ACHN (cell line): ENCODE measurements around the gene MARCO.
A peak's percentile ranks its signal among the peaks of the same experiment; 100 is the strongest.
"Not testable (repeated sequence)": the region's sequence is repeated elsewhere in the genome, so short reads cannot be mapped to it uniquely, and the experiment has no call there.

Experiments used
- DNase-seq: peaks from one replicate; pipeline ENCODE4 v3.0.0-alpha.2; 2015
- in situ Hi-C: cut with HindIII; loops from 2 replicates; pipeline ENCODE4 v1.10.0; 2017; ENCODE audit warnings: low sequenced_read_pairs, low pct_ligation_motif_present, low pct_unique_long_range_greater_than_20kb

MARCO gene

DNA sequence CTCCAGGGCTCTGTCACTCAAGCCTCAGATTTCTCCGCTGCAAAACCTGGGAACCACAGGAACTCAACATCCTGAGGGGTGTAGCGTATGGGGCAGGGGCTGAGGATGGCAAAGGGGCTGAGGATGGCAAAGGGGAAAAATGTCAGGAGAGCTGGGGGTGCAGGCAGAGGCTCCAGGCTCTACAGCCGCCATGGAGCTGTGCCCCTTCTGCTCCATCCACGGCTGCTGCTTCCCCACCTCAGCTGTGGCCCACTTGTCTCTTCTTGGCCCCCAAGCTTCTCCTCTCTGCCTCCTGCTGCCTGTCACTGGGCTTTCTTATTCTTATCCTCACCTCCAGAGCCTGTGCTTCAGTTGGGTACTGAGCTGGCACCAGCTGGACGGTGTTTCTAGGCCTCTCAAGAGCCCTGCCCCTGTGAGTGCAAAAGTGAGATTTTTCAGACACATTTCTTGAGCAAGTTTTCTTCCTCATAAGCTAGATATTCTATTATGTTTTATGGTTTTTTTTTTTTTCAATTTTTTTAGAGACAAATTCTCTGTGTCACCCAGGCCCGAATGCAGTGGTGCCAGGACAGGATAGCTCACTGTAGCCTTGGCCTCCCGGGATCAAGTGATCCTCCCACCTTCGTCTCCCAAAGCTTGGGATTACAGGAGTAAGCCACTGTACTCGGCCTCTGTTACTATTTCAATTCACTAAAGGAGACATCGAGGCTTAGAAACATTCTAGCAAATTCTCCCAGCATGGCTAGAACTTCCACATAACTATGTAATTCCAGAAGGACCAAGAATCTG lies 49.0 kb downstream of the MARCO start:
- no peak for DNase-seq
- in situ Hi-C loops = no loop called here

DNA sequence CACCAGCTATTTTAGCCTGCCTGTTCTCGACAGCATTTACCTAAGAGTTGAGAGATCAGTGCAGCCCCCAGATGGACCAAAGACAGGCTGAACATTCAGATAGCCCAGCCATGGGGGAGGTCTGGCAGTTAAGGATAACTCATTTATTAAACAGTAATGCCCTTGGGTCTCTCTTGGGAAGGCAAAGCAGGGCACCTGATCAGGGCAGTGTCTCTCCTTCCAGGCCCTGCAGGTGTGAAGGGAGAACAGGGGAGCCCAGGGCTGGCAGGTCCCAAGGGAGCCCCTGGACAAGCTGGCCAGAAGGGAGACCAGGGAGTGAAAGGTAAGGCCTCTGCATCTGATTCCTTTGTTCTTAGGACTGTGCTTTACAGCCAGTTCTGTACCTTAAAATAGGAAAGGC lies 49.6 kb downstream of the MARCO start:
- in situ Hi-C loops = no loop called here
- no peak for DNase-seq

DNA sequence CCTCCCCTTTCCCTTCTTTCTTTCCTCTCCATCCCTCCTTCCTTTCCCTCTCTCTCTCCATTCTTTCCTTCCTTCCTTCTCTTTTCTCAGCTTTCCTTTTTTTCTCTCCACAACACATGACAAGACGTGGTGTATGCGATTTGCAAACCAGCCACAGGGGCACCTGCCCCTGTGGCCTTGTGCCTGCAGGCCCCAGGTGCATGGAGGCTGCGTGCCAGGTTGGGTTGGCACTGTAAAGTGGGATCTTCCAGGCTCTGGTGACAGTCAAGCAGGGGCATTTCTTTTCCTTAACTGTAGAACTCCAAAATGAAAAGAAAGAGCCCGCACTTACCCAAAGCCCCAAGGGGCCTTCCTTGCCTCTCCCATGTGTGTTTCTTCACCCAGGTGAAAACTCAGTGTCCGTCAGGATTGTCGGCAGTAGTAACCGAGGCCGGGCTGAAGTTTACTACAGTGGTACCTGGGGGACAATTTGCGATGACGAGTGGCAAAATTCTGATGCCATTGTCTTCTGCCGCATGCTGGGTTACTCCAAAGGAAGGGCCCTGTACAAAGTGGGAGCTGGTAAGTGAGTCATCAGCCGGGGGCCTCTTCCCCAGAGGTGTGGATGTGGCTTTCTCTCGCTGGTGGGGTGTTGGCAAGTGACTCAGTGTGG lies 50.9 kb downstream of the MARCO start:
- in situ Hi-C loops = no loop called here
- no peak for DNase-seq

DNA sequence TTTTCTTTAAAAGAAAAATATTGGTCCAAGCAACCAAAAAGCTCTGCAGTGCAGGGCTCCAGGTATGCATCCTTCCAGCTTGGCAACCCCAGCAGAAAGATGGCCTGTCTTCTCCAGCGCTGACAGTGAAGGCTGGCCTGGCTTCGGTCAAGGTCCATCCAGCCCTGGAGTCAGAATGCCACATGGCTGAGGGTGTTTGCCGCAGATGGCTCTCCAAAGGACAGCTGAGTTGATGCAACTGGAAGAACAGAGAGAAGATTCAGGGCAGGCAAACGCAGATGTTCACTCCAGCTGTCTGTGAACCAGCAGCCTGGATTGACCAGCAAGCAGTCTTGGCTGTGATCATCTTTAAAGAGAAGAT lies 51.4 kb downstream of the MARCO start:
- no peak for DNase-seq
- in situ Hi-C loops = no loop called here

DNA sequence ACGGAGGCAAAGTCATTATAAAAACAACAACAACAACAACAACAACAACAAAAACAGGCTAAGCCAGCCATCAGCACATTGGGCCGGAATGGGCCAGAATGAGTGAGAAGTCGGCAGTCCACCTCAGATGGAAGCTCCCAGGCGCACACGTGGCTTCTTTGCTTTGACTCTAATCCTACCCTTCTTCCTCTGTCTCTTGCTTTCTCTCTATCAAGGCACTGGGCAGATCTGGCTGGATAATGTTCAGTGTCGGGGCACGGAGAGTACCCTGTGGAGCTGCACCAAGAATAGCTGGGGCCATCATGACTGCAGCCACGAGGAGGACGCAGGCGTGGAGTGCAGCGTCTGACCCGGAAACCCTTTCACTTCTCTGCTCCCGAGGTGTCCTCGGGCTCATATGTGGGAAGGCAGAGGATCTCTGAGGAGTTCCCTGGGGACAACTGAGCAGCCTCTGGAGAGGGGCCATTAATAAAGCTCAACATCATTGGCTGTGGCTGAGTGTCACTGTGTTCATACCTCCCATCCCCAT lies 52.2 kb downstream of the MARCO start:
- no peak for DNase-seq
- in situ Hi-C loops = no loop called here

DNA sequence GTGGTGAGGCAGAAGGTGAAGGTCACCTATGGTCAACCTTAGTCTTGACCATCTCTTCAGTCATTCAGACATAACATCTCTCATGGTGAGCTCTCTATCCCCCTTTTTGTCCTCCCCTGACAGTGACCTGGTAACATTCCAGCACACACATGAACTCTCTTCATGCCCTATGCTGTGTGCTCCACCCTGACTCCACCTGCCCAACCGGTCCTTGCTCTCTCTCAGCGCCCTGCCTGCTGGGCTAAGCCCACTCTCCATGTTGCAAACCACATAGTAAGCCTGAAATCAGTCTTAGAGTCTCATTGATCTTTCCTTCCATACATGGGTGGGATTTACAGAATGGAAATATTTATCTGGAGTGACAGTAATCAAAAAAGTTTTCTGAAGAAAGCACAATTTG lies 52.8 kb downstream of the MARCO start:
- DNase-seq = no peak
- in situ Hi-C loops = no loop called here

DNA sequence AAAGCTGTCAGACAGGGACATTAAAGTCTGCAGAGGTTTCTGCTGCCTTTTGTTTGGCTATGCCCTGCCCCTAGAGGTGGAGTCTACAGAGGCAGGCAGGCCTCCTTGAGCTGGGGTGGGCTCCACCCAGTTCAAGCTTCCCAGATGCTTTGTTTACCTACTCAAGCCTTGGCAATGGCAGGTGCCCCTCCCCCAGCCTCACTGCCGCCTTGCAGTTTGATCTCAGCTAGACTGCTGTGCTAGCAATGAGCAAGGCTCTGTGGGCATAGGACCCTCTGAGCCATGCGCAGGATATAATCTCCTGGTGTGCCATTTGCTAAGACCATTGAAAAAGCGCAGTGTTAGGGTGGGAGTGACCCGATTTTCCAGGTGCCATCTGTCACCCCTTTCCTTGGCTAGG lies 61.9 kb downstream of the MARCO start:
- DNase-seq, in situ Hi-C loops: not testable (repeated sequence)

DNA sequence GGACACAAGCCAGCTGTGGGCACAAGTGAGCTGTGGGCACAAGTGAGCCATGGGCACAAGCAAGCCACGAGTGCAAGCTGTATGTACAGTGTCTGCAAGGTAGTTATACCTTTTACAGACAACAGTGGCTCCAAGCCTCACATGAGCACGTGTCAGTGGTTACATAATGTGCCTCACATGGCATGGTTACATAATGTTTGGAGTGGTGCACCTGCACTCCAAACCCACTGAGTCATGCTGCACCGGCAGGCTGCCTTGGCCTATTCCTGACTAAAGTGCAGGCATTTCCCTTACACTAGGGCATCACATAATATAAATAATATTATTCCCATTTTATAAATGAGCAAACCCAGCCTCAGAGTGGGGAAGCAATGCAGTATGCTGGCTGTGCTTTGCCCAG lies 62.6 kb downstream of the MARCO start:
- in situ Hi-C loops = no loop called here
- DNase-seq = no peak

DNA sequence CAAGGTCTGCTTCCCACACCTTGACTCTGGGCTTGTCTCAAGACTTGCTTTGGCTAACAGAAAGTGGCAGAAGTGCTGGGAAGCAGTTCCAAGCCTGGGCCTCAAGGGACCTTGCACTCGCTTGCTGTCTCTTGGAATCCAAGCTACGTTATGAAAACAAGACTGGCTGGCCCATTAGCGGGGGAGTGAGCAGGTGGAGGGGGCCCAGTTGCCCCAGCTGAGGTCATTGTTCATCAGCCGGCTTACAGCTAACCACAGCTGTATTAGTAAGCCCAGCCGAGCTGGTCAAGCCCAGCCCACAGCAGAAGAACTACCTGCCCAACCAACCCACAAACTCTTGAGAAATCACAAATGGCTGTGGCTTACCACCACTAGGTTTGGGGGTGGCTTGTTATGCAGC lies 63.1 kb downstream of the MARCO start:
- in situ Hi-C loops = no loop called here

DNA sequence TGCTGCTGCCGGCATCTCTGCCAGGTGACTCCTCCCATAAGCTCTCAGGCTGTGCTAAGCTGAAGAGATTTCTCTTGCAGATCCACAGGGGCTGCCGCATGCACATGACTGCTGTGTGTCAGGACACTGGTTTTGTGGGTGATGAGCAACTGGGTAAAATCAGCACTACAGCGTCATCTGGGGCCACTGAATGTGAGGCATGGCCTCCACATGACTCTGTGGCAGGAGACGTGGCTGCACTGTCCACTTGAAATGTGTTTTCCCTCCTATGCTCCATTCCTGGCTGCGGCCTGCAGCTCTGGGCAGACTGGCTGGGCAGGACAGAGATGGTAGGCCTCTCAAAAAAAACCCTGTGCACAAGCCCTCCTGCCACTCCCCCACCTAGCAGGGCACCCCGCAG lies 63.6 kb downstream of the MARCO start:
- in situ Hi-C loops = no loop called here
- DNase-seq = no peak

More for the DNA sequence above, 63.1 kb downstream of the MARCO start:
- no peak for DNase-seq

DNA sequence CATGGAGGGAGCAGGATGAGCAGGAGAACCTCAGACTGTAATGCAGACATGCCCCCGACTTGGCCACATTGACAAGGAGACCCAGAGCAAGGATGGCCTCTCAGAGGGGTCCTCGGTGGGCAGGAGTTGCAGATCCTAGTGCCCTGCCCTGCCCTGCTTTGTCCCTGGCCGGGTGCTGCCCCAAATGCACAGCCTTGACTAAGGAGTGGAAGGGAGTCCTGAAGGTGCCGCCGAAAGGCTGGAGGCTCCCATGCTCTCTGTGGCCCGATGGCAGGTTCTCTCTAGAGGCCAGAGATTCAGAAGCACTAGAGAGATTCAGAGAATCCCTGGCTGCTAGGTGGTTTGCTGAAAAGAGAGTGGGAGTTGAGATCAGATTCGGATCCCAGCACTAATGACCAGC lies 64.4 kb downstream of the MARCO start:
- in situ Hi-C loops = no loop called here
- DNase-seq = no peak

DNA sequence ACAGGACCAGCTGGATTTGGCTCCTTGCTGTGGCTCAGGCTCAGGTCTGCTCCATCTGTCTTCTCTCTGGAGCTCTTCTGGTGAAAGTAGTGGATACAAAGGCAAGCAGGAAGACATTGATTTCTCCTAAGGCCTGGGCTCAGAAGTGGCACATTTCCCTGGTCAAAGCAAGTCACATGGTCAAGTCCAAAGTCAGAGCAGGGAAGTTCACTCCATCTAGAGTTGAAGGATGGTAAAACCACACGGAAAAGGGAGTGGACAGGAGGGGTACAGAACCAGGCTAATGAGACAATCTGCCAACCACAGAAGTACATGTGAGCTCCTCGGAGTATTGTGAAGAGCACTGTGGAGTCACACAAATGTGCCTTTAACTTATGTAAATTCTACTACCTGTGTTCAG lies 66.1 kb downstream of the MARCO start:
- no peak for DNase-seq
- in situ Hi-C loops = no loop called here

DNA sequence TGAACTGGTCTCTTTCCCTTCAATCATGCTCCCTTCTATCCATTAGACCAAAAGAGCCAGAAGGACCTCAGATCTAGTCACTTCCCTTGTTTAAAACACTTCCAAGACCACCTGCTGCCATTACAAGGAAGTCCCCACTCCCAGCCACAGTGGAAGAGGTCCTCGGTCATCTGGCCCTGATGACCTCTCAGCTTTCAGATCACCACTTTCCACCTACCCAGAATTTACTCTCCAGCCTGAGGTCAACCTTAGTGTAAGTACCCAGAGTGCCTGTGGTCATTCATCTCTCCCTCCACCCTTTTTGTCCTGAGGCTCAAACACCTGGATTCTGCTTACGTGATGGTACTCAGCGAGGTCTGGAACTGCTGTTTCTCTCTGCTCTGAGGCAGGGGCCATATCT lies 67.1 kb downstream of the MARCO start:
- in situ Hi-C loops = no loop called here
- no peak for DNase-seq

DNA sequence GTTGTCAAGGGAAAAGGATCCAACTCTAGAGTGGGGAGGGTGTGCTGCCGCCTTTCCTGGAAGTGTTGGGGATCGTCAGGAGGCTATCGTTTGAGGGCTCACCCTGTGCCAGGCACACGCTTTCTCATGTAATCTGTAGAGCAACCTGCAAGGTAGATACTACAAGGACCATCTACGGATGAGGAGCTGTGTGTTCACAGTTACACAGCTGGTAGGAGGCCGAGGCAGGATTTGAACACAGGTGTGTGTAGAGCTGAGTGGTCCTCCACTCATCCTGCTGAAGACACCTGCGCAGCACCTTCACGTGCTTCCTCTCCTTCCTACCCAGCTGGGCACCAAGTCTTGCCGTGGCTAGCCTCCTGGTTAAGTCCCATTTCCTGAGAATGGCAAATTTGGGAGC lies 68.3 kb downstream of the MARCO start:
- in situ Hi-C loops = no loop called here
- DNase-seq = no peak

DNA sequence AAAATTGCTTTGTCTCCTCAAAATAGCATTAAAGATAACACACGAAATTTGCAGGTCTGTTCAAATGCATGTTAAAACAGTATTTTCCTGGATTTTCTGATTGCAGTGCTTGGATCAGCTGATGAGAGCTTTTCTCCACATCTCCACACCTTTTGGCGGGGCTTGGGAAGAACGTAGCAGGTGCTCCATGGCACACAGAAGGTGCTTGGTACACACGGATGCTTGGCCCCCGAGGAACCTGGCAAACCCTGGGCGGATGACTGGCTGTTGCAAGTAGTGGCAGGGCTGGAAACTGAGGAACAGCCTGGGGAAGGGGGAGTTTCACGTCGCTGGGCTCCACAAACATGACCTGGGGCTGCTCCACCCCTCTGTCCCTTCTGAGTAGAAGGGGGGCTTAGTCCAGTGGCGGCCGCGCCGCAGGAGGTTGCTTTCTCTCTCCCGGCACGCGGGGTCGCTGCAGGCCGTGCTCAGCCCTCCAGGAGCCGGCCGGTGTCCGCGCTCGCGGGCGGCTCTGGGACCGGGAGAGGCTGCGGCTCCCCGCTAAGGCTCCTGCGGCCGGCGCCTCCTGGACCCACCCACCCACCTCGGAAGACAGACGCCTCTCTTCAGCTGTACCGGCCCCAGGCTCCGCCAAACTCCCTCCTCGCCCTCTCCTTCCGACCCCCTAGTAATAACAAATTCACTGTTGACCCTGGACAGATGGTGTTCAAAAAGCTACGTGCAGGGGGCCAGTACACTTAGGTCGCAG lies 69.3 kb downstream of the MARCO start:
- in situ Hi-C loops = no loop called here
- DNase-seq = peak; percentile 71

DNA sequence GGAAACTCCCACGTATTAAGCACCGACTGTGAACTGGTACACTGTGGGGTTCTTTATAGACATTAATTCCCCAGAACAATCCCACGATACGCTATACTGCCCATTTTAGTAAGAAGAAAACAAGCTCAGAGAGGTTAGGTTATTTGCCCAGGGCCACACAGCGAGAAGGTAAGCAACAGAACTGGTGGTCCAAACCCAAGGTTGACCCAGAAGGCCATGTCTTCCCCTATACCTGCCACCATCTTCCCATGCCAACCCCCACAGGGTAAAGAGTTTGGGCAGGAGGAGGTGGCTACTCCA lies 69.9 kb downstream of the MARCO start:
- in situ Hi-C loops = no loop called here
- no peak for DNase-seq

DNA sequence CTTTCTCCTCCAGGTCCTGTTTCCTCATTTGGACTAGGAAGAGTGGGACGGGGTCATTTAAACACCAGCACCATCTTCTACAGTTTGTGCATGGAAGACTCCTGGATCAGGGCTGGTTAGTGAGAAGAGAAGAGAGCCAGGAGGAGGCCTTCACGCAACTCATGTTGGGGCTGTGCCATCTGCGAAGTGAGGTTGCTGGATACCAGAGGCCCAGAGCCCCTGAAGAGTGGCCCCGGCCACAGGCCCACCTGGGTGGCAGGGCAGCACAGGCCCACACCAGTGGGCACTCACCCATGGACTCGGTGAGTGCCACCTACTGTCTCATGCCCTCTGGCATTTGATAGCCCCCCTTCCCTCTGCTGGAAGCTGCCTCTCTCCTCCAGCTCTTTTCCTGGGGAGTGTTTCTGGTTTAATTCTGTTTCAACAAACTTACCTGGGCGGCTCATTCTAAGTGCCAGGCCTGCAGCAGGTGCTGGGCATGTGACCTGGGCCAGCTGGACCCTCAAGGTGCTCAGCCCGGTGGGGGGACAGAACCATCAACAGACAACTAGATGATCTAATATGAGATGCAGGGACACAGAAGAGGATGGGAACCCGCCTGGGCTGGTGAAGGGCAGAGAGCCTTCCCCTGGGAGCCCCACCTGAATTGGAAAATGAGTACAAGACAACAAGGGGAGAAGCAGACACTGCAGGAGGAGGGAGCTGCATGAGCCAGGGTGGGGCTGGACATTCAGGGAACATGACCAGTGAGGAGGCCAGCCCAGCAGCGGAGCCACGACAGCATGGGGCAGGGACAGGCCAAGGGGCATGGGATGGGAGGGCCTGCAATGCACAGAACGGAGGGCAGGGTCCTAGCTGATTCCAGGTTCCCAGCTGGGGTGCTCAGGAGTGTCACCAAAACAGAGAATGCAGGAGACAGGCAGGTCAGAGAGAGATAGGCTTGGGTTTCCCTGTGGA lies 70.6 kb downstream of the MARCO start:
- in situ Hi-C loops = no loop called here
- DNase-seq = no peak

DNA sequence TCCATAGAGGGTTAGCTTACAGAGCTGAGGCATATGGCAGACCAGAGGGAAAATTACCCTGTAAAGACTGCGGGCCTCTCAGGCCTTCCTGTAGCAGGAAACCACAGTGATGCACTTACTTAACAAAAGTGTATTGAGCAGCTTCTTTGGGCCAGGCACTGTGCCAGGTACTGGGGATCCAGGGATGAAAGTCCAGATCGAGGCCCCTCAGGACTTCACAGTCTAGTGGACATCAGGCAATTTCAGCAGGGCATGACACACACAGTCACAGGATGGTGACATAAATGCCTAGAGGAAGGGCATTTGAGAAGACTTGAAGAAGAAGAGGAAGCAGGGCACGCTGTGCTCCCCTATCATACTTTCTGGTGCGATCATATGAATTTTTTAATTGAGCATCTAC lies 71.7 kb downstream of the MARCO start:
- no peak for DNase-seq
- in situ Hi-C loops = no loop called here

DNA sequence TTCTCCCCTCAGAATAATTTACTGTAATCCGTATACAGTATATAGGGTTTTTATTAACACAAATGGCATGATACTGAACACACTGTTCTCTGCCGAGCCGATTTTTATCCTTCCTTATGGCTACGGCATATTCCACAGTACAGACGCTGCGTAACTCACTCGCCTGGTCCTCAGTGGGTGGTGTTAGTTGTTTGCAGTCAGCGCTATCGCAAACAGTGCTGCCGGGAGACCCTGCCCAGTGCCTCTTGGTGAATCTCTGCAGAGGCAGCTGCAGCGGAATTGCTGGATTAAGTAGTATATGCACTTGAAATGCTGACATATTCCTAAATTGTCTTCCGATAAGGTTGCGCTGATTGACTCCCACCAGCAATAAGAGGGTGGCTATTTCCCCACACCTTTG lies 73.9 kb downstream of the MARCO start:
- in situ Hi-C loops = no loop called here
- DNase-seq = no peak
